Dedifferentiated amniotic fluid mesenchymal stem cell (primary cell): ENCODE measurements around the gene WDR4.
"Not testable (repeated sequence)": the region's sequence is repeated elsewhere in the genome, so short reads cannot be mapped to it uniquely, and the experiment has no call there.

Source experiments
- DNase-seq: peaks from one replicate; pipeline ENCODE4 v3.0.0-alpha.2; 2016; ENCODE audit errors: extremely low spot score

The WDR4 gene

DNA sequence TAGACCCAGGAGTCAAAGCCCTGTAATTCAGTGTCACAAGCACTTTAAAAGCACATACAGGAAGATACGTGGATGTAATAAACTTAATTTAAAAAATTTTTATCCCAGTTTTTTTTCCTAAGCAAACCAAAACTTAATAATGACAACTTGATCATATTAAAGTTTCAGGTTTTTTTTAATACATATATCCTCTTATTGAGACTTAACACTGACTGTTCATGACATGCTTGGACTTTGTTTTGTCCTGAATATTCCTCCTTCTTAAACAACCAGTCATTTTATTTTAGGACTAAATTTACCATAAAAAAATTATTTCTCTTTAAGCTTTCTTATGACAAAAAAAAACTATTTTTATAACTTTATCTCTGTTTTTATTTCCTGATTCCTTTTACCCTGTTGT is 64.1 kb downstream of the WDR4 start:
- no peak for DNase-seq

GRCh38 chr21:42812528-42813241 is 66.7 kb downstream of the WDR4 start:
- not testable (repeated sequence) for DNase-seq

DNA sequence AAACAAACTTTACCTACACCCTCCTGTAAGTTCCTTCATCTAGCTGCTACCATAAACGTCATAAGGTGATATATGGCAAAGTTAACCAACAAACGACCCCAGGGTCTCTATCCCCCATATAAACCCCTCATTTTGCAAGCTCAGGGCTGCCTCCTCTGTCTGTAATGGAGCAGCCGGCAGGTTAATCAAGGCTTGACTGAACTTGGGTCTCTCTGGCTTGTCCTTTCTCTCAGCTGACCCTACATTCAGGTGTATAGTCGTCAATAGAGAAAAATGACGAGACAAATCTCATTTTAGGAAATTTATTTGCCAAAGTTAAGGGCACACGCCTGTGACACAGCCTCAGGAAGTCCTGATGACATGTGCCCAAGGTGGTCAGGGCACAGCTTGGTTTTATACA is 67.4 kb downstream of the WDR4 start:
- no peak for DNase-seq

DNA sequence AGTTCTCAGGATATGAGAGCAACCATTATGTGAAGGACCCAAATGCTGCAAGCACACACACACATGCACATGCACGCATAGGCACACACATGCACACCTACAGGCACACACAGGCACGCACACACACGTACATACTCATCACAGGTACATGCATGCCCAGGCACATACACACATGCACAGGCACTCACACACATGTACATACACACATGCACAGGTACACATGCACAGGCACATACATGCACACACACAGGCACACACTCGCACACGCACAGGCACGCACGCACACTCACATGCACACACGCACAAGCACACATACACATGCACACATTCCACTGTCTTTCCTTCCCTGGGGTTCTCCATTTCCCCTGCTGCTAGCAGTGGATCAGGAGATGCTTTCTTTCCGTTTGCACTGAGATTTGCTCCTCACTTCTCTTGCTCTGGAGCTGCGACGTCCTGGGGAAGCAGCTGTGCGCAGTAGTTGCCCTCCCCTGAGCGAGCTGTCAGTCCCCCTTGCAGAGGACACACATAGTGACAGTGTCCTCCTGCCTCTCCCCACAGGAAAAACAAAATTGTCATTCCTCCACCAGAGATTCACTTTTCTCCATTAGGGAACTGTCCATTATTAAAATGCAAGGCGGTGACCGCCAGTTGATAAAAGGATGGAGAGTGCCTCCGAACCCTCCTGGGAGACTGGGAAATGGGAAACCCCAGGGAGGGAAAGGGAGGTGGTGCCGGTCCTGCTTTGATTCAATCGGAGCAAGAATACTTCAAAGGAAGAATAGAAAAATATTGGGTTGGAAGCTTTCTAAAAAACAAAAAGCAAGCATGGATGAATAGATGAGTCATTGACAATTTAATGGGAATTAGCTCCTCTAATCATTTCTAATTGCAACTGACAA is 69.5 kb downstream of the WDR4 start:
- DNase-seq, result no peak

- DNase-seq, result no peak
Observed at GRCh38 chr21:42809171-42809570, 70.2 kb downstream of the WDR4 start.

DNA sequence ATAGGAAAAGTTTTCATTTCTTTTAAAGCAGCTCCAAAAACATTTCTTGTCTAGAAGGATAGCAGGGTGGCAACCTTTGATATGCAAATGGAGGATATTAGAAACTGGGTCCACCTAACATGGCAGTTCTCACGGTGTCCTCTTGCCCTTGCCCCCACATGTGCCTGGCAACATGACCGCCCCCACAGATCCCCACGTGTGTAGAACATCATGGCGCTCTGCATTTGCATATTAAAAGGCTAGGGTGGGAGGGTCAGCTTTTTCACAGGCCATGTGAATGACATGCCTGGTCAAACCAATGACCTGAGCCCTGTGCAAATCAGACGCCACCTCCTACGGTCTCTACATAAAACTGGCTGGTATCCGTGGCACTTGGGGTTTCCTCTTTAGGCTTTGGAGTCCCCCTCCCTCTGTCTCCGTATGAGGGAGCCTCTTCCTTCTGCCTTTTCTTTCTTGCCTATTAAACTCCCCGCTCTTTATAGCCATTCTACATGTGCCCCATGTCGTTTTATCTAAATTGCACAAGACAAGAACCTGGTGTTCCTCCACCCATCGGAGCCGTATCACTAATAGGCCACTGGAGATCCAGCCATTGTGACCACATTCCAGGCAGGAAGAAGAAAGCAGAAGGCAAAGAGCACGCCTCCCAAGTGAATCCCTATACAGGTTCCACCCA is 71.3 kb downstream of the WDR4 start:
- DNase-seq, result no peak

DNA sequence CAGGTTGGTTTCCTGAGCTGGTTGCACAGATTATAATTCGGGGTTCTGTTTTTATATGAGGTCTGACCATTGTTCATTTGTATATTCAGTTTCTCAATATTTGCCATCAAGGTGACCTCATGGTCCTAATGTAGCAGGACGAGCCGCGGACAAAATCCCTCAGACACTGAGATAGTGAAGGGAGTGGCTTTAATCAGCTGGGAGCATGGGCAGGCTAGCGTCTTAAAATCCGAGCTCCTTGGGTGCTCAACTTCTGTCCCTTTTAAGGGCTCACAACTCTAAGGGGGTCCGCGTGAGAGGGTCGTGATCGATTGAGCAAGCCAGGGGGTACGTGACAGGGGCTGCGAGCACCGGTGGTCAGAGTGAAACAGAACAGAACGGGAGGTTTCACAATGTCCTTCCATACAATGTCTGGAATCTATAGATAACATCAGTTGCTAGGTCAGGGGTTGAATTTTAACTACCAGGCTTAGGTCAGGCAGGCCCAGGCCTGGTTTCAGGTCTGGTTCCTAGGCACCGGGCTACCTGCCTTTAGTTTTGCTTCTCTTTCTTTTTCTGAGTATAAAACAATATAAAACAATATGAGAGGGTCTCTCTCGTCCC is 71.9 kb downstream of the WDR4 start:
- DNase-seq, result not testable (repeated sequence)

- no peak for DNase-seq
Observed at GRCh38 chr21:42806509-42807140, 72.7 kb downstream of the WDR4 start.

DNA sequence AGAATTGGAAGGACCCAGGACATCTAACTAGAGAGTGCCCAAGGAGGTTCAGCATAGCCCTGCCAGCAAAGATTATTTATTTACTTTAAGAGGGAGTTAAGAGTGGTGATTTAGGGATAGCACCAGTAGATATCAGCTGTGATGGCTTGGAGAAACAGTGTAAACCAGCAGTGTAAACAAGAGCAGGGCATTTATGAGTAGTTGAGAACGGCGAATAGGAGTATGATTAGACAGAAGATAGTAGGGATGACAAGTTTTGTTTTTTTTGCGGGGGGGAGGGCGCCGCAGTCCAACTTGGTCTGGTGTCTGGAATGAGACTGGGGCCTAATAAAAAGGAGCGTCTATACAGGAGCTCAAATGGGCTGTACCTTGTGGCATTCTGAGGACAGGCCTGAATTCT is 77.7 kb downstream of the WDR4 start:
- DNase-seq, result not testable (repeated sequence)

GRCh38 chr21:42799948-42800347 is 79.4 kb downstream of the WDR4 start:
- no peak for DNase-seq

DNA sequence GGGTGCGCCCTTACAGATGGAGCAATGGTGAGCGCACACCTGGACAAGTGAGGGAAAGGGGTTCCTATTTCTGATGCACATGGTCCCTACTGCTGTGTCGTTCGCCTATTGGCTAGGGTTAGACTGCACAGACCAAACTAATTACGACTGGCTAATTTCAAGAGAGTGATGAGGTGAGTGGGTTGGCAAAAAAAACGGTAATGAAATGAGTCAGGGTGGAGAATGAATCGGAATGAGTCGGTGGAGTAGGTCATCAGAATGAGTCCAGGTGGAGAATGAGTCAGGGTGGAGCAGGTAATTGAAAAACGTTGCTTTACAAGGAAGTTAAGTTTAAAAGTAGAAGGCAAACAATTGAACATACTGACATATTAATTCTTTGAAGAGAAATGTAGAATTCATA is 79.8 kb downstream of the WDR4 start:
- no peak for DNase-seq
